ENCODE data around the gene ELOVL4.

ELOVL4 gene

GRCh38 chr6:79911992-79912391, 35.4 kb downstream of the ELOVL4 start:
- DNase-seq: no peak

- DNase-seq: no peak
These were observed 37.8 kb downstream of the ELOVL4 start for GRCh38 chr6:79909517-79909916.

- DNase-seq: no peak
These were observed 45.3 kb downstream of the ELOVL4 start for GRCh38 chr6:79902046-79902445.

GRCh38 chr6:79898076-79898475, 49.3 kb downstream of the ELOVL4 start:
- DNase-seq: no peak

DNA sequence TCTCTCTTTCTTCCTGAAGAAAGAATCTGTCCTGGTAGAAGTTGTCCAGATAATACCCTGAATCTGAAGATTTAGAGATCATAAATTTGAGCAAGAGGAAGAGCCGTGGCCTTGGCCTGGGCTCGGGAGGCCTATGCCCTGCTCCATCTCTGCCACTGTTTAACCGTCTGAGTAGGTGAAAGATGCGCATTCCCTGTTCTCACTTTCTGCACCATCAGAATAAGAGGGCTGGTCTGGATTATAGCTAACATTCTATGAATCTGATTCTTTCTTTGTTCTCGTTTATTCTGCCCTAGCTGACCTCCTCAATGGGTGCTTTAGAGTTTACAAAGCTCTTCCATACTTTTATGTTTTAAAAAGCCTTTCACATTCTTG, 51.3 kb downstream of the ELOVL4 start:
- DNase-seq: no peak

GRCh38 chr6:79895382-79896074, 51.8 kb downstream of the ELOVL4 start:
- no peak for DNase-seq

DNA sequence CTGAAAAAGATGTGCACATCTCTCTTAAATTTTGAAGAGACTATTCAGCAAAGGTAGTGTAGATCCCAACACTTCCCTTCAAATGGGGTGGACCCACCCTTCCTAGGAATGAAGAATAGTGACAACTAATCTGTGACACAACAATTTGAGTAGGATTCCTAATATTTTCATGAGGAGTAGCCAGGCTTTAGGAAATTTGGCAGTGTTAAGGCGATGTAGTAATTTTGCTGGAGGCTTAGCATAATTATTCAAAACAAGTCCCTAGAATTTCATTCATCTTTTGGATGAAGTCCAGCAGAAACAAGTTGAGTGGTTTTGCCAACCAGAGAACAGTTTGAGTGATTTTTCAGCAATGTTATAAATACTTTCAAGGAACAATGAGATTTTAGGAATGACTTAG, 52.4 kb downstream of the ELOVL4 start:
- DNase-seq: no peak

GRCh38 chr6:79888587-79888986, 58.8 kb downstream of the ELOVL4 start:
- DNase-seq: no peak

- DNase-seq: no peak
These were observed 69.1 kb downstream of the ELOVL4 start for GRCh38 chr6:79878142-79878748.

DNA sequence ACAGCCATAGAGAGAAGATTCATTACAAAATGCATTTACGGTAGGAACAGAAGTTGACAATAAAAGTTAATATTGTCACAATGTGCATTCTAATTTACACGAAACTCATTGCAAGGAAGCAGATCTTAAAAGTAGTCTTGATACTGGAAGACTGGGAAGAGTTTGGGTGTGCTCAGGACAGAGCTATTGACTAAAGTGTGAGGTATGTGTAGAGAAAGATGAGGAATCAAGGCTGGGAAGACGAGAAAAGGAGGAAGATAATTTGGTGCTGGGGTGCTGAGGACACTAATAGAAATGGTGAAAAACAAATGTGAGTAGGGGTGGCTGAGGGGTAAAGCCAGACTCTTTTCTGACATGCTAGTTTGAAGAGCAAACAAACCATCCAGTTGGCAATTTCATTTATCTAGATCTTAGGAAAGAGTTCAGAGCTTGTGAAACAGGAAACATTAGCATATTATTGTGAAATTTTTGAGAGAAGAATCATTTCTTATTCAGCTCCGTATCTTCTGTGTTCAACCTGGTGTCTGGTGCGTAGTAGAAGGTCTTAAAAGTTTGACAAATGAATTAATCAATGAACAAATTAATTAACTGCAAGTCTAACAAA, 72.7 kb downstream of the ELOVL4 start:
- DNase-seq: no peak

DNA sequence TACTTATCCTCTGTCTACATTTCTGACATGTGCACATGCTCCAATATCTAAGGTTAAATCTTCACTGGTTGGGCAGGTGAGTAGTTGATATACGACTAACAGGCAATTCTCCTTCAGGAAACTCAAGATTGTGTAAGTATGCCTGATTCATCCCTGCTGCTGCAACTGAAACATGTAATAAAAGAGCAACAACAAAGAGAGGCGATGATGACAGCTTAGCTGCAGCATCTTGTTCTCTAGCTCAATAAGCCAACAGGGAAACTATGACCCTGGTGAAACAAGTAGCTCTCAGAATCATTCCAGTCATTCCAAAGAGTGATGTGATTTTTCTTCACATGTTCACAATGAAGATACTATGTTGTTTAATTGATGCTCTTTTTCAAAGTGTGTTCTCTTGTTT, 74.4 kb downstream of the ELOVL4 start:
- no peak for DNase-seq

DNA sequence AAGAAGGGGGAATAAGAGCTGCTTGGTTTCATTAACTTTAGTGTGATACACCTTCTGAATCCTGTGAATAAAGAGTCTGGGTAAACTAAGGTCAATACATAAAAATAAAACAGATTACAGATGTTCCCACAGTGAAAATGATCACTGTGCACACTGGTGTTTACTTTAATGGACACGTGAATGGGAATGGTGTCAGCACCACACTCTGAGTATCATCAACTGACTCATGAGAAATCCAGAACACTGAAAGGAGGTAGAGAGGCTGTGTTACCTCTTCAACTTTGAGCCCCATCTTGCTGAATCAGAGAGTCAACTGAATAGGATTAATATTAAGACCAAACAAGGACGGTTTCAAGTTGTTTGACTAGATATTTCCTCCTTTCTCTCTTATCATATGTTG, 75.0 kb downstream of the ELOVL4 start:
- DNase-seq: no peak

GRCh38 chr6:79869600-79870084, 77.7 kb downstream of the ELOVL4 start:
- peak; percentile 46 for DNase-seq

DNA sequence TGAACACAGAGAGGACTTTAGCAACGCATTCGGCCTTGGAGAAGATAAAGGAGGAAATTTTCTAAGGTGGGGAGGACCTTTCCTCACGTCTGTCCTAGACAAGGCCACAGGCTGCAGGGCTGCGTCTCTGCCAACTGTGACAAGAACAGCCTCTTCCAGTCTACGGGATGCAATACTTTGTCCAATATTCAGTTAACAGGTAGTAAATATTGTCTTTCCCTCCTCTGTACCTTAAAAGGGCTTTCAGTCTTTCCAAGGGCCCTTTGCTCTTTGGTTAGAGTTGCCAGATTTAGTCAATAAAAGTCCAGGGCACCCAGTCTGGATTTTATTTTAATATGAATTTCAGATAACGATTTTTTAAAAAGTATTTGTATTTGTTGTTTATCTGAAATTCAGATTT, 78.2 kb downstream of the ELOVL4 start:
- DNase-seq: no peak

DNA sequence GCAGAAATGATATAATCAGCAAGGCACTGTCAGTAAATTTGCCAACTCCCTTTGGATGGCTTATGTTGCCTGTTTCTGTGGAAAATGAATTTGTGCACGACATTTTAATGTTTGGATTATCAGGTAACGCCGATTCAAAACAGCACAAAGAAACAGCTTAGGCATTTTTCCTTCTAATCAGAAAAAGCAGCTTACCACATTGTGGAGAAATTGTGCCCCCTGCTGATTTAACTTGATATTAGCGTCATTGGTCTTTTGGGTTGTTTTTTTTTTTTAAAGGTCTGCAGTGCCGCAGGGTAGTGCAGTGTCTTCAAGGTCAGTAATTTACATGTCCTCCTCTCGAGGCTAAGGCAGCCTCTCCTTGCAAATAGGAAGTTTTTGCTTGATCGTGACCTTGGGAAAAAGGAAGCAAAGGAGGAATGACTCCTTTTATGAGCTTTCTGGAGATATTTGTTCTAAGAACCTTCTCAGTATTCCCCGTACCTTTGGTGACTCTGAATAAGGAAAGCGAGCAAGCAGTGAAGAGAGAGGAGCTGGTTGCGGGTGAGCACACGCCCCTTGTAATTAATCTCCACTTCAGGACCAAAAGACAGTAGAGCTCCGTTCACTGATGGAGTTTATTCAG, 79.1 kb downstream of the ELOVL4 start:
- no peak for DNase-seq
